ENCODE results near the gene UBE2K. TPM values are rescaled to one million over a fixed set of nuclear protein-coding genes. Genes with fewer than 3 reads are reported as not detected.

UBE2K gene
- total and polyA plus RNA-seq, 2 experiments from 2014 or later, result 26.7 to 127 TPM

- Histone ChIP-seq H3K27ac (no peak overlapping the region), H3K36me3 (ENCODE audit: low read depth) (peaks cover 23% of the 10 kb centered on the region), H2AFZ (no peak overlapping the region), H3F3A (ENCODE audit: insufficient read depth) (0 out of 2 replicates have a peak, but pooled peaks cover 12% of the 10 kb centered on the region), H3K9me3 (ENCODE audit: low read depth) (no peaks in the 10 kb centered on the region), H3K79me2 (ENCODE audit: insufficient read depth) (peaks cover 79% of the 10 kb centered on the region), H3K4me3 (no peak overlapping the region), H3K4me2 (ENCODE audit: unreplicated experiment) (no peak overlapping the region), H4K20me1 (ENCODE audit: insufficient read depth) (no peaks in the 10 kb centered on the region), H3K9me2 (ENCODE audit: insufficient read depth) (no peaks in the 10 kb centered on the region), H3K27me3 (replicated peaks; ENCODE audit: insufficient read depth) (no peaks in the 10 kb centered on the region), H3K9ac (no peak overlapping the region), H3K4me1 (ENCODE audit: insufficient read depth) (no peaks in the 10 kb centered on the region)
- 89 to 93% methylated on average over 6 of the region's 6 CpGs for WGBS, 2 experiments (ENCODE audit: low coverage in 1 of 2, low lambda C conversion rate in 2 of 2, missing lambda C conversion rate in 2 of 2)
- in situ Hi-C loops (cut with MboI), result no loop called here
- no peak for DNase-seq
- TF ChIP-seq EZH2 (IDR thresholded peaks at IDR 0.05; ENCODE audit: insufficient read depth, poor library complexity, severe bottlenecking), result no peak
- no peak for TF ChIP-seq EZH2phosphoT487 (IDR thresholded peaks at IDR 0.05; ENCODE audit: insufficient read depth, low read depth)
Measured at GRCh38 chr4:39758176-39758575, 60.2 kb downstream of the UBE2K start.

DNA sequence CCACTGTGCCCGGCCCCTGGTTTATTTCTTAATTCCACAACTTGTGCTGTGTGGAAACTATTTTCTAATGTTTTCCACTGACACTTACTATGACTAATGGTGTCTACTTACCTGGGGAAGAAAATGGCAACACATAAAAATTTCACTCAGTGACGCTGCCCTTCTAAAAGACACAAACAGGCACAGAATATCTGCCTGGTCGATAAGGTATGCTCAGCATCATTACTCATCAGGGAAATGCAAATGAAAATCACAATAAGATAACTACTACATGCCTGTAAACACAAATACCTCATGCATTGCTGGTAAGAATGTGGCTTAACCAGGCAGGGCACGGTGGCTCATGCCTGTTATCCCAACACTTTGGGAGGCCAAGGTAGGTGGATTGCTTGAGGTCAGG is 61.6 kb downstream of the UBE2K start:
- Histone ChIP-seq H3K27me3 (replicated peaks; ENCODE audit: insufficient read depth) (no peaks in the 10 kb centered on the region), H3K36me3 (ENCODE audit: low read depth) (peaks cover 23% of the 10 kb centered on the region), H2AFZ (no peak overlapping the region), H3K4me3 (no peak overlapping the region), H3K9ac (no peak overlapping the region), H3K27ac (no peak overlapping the region), H3K4me1 (ENCODE audit: insufficient read depth) (no peaks in the 10 kb centered on the region), H3K9me2 (ENCODE audit: insufficient read depth) (no peaks in the 10 kb centered on the region), H3K79me2 (ENCODE audit: insufficient read depth) (peaks cover 77% of the 10 kb centered on the region), H3K9me3 (ENCODE audit: low read depth) (no peaks in the 10 kb centered on the region), H4K20me1 (ENCODE audit: insufficient read depth) (no peaks in the 10 kb centered on the region), H3K4me2 (ENCODE audit: unreplicated experiment) (no peak overlapping the region), H3F3A (ENCODE audit: insufficient read depth) (0 out of 2 replicates have a peak, but pooled peaks cover 12% of the 10 kb centered on the region)
- in situ Hi-C loops (cut with MboI), result no loop called here
- WGBS, 2 experiments (ENCODE audit: low coverage in 1 of 2, low lambda C conversion rate in 2 of 2, missing lambda C conversion rate in 2 of 2), result 96 to 97% methylated on average over 4 of the region's 4 CpGs
- no peak for DNase-seq
- TF ChIP-seq EZH2 (IDR thresholded peaks at IDR 0.05; ENCODE audit: insufficient read depth, poor library complexity, severe bottlenecking) (no peak), EZH2phosphoT487 (IDR thresholded peaks at IDR 0.05; ENCODE audit: insufficient read depth, low read depth) (no peak)

DNA sequence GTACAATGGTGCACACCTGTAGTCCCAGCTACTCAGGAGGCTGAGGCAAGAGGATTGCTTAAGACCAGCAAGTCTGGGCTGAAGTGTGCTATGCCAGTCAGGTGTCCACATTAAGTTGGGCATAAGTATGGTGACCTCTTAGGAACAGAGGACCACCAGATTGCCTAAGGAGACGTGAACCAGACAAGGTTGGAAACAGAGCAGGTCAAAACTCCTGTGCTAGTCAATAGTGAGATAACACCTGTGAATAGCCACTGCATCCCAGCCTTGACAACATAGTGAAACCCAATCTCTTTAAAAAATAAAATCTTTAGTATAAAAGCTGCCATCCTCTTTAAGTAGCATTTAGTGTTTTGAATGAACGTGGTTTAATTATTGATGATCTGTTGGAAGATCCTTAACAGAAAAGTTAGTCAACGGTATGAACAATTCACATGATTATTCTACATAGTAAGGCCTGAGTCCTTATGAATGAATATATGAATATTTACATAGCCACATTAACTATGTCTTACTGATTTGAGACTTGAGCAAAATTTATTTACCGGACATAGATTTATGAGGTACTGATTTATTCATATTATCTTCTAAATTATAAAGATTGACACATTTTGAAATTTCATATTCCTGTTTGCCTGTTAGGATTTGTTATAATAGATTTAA is 63.2 kb downstream of the UBE2K start:
- H2AFZ ChIP-seq, result no peak overlapping the region
- peaks cover 76% of the 10 kb centered on the region for H3K79me2 ChIP-seq (ENCODE audit: insufficient read depth)
- 0 out of 2 replicates have a peak, but pooled peaks cover 2% of the 10 kb centered on the region for H3F3A ChIP-seq (ENCODE audit: insufficient read depth)
- H3K4me3 ChIP-seq, result no peak overlapping the region
- TF ChIP-seq EZH2phosphoT487 (IDR thresholded peaks at IDR 0.05; ENCODE audit: insufficient read depth, low read depth) (no peak), EZH2 (IDR thresholded peaks at IDR 0.05; ENCODE audit: insufficient read depth, poor library complexity, severe bottlenecking) (no peak)
- 98% methylated on average over 4 of the region's 4 CpGs for whole genome bisulfite sequencing, 2 experiments (ENCODE audit: low coverage in 1 of 2, low lambda C conversion rate in 2 of 2, missing lambda C conversion rate in 2 of 2)
- no peak overlapping the region for H3K4me2 ChIP-seq (ENCODE audit: unreplicated experiment)
- no peaks in the 10 kb centered on the region for H3K27me3 ChIP-seq (replicated peaks; ENCODE audit: insufficient read depth)
- no peaks in the 10 kb centered on the region for H3K9me3 ChIP-seq (ENCODE audit: low read depth)
- no peak for DNase-seq
- no peak overlapping the region for H3K9ac ChIP-seq
- in situ Hi-C loops (cut with MboI), result no loop called here
- H3K4me1 ChIP-seq (ENCODE audit: insufficient read depth), result no peaks in the 10 kb centered on the region
- peaks cover 15% of the 10 kb centered on the region for H3K36me3 ChIP-seq (ENCODE audit: low read depth)
- no peak overlapping the region for H3K27ac ChIP-seq
- no peaks in the 10 kb centered on the region for H3K9me2 ChIP-seq (ENCODE audit: insufficient read depth)
- no peaks in the 10 kb centered on the region for H4K20me1 ChIP-seq (ENCODE audit: insufficient read depth)

DNA sequence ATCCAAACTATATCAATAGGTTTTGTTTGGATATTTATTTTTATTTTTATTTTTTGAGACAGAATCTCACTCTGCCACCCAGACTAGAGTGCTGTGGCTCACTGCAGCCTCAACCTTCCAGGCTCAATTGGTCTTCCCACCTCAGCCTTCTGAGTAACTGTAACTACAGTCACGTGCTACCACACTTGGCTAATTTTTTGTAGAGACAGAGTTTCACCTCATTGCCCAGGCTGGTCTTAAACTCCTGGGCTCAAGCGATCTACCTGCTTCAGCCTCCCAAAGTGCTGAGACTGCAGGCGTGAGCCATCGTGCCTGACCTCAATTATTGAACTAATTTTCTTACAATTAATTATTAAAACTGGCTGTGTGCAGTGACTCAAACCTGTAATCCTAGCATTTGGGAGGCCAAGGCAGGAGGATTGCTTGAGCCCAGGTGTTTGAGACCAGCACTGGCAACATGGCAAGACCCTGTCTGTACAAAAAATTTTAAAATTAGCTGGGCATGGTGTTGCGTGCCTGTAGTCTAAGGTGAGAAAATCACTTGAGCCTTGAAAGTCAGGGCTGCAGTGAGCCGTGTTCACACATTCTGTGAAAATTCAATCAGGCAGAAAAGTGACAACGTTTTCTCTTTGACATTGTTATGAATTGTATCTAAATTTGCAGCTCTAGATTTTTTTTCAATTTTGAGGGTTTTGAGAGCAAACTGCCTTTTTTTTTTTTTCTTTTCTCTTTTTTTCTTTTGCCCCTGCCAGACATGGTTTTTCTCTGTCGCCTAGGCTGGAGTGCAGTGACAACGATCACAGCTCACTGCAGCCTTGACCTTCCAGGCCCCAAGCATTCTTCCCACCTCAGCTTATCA is 66.0 kb downstream of the UBE2K start:
- peaks cover 4% of the 10 kb centered on the region for H3K4me1 ChIP-seq (ENCODE audit: insufficient read depth)
- H3K4me3 ChIP-seq, result no peak overlapping the region
- no peak overlapping the region for H3K4me2 ChIP-seq (ENCODE audit: unreplicated experiment)
- no peak for DNase-seq
- H2AFZ ChIP-seq, result no peak overlapping the region
- H3K9me3 ChIP-seq (ENCODE audit: low read depth), result no peaks in the 10 kb centered on the region
- H3K9me2 ChIP-seq (ENCODE audit: insufficient read depth), result no peaks in the 10 kb centered on the region
- TF ChIP-seq EZH2phosphoT487 (IDR thresholded peaks at IDR 0.05; ENCODE audit: insufficient read depth, low read depth) (no peak), EZH2 (IDR thresholded peaks at IDR 0.05; ENCODE audit: insufficient read depth, poor library complexity, severe bottlenecking) (no peak)
- 98% methylated on average over 9 of the region's 9 CpGs for WGBS, 2 experiments (ENCODE audit: low coverage in 1 of 2, low lambda C conversion rate in 2 of 2, missing lambda C conversion rate in 2 of 2)
- in situ Hi-C loops (cut with MboI), result no loop called here
- H3K79me2 ChIP-seq (ENCODE audit: insufficient read depth), result peaks cover 68% of the 10 kb centered on the region
- peaks cover 9% of the 10 kb centered on the region for H3F3A ChIP-seq (ENCODE audit: insufficient read depth)
- no peak overlapping the region for H3K9ac ChIP-seq
- no peak overlapping the region for H3K27ac ChIP-seq
- no peaks in the 10 kb centered on the region; the same call in 1 of the 2 replicates for H4K20me1 ChIP-seq (ENCODE audit: insufficient read depth)
- H3K27me3 ChIP-seq (replicated peaks; ENCODE audit: insufficient read depth), result no peaks in the 10 kb centered on the region
- peaks cover 7% of the 10 kb centered on the region for H3K36me3 ChIP-seq (ENCODE audit: low read depth)
